Urinary bladder (tissue), 4 donors: ENCODE measurements around the gene MIPOL1. TPM values are rescaled to one million over a fixed set of nuclear protein-coding genes. Genes with fewer than 3 reads are reported as not detected.
A peak's percentile ranks its signal among the peaks of the same experiment; 100 is the strongest.

Source experiments
- DNase-seq: peaks from one replicate; pipeline ENCODE4 v3.0.0-alpha.2; 2015; ENCODE audit errors: extremely low spot score
- H3K27ac ChIP-seq: one replicate; pipeline ENCODE4 v1.5.1; 2013; ENCODE audit warnings: low read depth, mild to moderate bottlenecking, moderate library complexity
- H3K36me3 ChIP-seq: one replicate; pipeline ENCODE4 v1.6.1; 2013; ENCODE audit warnings: mild to moderate bottlenecking, moderate library complexity; ENCODE audit not compliant: insufficient read depth
- H3K4me1 ChIP-seq: one replicate; pipeline ENCODE4 v1.6.1; 2013; ENCODE audit warnings: mild to moderate bottlenecking, moderate library complexity; ENCODE audit not compliant: insufficient read depth
- H3K4me3 ChIP-seq: one replicate; pipeline ENCODE4 v1.5.1; 2013; ENCODE audit warnings: low read depth, low read length
- WGBS: extraction: QIAGEN DNeasy Blood & Tissue Kit; methylation state at CpG from one replicate; pipeline ENCODE4 v1.1.7; 2013; 5-methylcytosine and 5-hydroxymethylcytosine counted together
- polyA plus RNA-seq: library from polyadenylated mRNA; stranded (reverse); fragments of 200-250 nt; gene quantifications from one replicate; pipeline ENCODE4 v1.2.3, GENCODE V29; 2013
- total RNA-seq: library from RNA; depleted of rRNA; stranded (reverse); fragments of >200 nt; gene quantifications from one replicate; pipeline ENCODE4 v1.2.3, GENCODE V29; 2014
- donor health status: healthy with polysubstance abuse.
- donor health status: healthy.

MIPOL1 gene
- total and polyA plus RNA-seq, 2 donors, result 5.6 to 48.4 TPM

GRCh38 chr14:37585971-37586796, 388.4 kb downstream of the MIPOL1 start:
- H3K27ac ChIP-seq, result peak overlapping the region; percentile 67
- no peaks in the 10 kb centered on the region for H3K4me1 ChIP-seq
- no peak for DNase-seq
- no peak overlapping the region for H3K4me3 ChIP-seq
- no peaks in the 10 kb centered on the region for H3K36me3 ChIP-seq
- 8% methylated on average over 10 of the region's 10 CpGs for WGBS

- 3% methylated on average over 1 of the region's 1 CpG for WGBS
- Histone ChIP-seq H3K36me3 (no peaks in the 10 kb centered on the region), H3K4me1 (no peaks in the 10 kb centered on the region), H3K27ac (no peak overlapping the region), H3K4me3 (no peak overlapping the region)
- DNase-seq, result no peak
Observed at GRCh38 chr14:37586797-37587130, 389.0 kb downstream of the MIPOL1 start.

DNA sequence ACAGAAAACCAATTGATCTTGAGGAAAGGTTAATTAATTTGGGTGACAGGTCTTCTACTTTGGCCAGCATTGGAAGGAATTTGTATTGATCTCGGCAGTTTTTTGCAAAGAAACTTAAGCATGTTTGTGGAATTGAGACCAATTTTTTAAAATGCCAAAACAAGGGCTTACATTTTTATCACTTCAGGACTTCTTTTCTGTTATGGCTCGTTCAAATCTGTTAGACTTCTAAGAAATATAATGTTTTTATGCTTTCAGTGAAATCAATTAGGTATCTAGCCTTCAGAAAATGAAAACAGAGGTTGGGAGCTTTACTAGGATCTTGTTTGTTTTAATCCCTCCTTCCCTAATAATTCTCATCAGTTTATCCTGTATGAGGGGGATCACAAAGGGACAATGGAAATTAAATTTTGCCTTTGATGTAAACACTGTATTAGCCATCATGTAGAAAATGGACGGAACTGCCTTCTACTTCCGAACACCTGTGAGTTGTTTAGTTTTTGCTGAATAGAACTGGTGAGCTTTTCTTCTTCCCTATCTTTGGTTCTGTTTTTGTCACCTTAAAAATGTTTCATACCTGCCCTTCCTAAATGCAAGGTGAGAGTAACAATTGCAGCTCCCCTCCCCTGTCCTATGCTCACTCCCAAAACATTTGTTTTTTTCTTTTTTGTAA, 389.5 kb downstream of the MIPOL1 start:
- DNase-seq, result no peak
- H3K36me3 ChIP-seq, result no peaks in the 10 kb centered on the region
- WGBS, result 10% methylated on average over 4 of the region's 4 CpGs
- no peak overlapping the region for H3K4me3 ChIP-seq
- no peaks in the 10 kb centered on the region for H3K4me1 ChIP-seq
- H3K27ac ChIP-seq, result peak overlapping the region; percentile 86

DNA sequence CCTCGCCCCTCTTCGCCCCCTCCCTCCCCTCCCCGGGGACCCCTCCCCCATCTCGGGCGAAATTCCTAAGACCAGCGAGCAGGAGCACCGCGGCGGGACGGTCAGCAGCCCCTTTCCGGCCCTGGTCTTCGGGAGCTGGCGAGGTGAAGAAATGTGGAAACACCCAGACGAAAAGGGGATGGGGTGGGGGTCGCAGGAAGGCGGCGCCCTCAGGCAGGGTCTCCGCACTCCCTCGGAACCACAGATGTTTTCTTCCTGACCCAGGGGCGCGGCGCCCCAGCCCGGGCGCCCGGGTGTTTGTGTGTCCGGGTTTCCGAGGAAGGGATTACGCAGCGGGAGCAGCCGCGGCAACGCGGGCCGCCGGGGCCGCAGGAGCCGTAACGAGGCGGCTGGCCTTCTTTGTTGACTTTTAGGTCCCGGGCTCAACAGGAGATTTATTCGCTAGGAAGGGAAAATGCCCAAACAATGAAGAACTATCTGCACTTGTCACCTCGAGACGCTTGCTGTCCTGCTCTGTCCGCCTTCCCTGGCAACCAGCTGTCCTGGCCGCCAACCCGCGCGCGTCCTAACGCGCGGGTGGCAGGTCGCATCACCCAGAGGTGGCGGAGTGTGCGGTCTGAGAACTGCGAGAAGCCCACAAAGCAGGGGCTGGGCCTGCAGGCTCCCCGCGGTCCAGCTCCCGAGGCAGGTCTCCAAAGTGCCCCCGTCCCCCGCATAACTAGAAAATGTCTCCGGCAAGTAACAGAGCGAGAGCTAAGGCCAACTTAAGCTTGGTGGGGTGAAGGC, 390.3 kb downstream of the MIPOL1 start:
- no peak for DNase-seq
- WGBS, result 3% methylated on average over 63 of the region's 63 CpGs
- Histone ChIP-seq H3K4me1 (no peaks in the 10 kb centered on the region), H3K4me3 (peak overlapping the region; percentile 19), H3K27ac (peak overlapping the region; percentile 86), H3K36me3 (no peaks in the 10 kb centered on the region)

GRCh38 chr14:37588667-37588955, 390.9 kb downstream of the MIPOL1 start:
- no peak for DNase-seq
- H3K27ac ChIP-seq, result peak overlapping the region; percentile 86
- peak overlapping the region; percentile 19 for H3K4me3 ChIP-seq
- WGBS, result 18% methylated on average over 6 of the region's 6 CpGs
- H3K4me1 ChIP-seq, result no peaks in the 10 kb centered on the region
- H3K36me3 ChIP-seq, result no peaks in the 10 kb centered on the region

DNA sequence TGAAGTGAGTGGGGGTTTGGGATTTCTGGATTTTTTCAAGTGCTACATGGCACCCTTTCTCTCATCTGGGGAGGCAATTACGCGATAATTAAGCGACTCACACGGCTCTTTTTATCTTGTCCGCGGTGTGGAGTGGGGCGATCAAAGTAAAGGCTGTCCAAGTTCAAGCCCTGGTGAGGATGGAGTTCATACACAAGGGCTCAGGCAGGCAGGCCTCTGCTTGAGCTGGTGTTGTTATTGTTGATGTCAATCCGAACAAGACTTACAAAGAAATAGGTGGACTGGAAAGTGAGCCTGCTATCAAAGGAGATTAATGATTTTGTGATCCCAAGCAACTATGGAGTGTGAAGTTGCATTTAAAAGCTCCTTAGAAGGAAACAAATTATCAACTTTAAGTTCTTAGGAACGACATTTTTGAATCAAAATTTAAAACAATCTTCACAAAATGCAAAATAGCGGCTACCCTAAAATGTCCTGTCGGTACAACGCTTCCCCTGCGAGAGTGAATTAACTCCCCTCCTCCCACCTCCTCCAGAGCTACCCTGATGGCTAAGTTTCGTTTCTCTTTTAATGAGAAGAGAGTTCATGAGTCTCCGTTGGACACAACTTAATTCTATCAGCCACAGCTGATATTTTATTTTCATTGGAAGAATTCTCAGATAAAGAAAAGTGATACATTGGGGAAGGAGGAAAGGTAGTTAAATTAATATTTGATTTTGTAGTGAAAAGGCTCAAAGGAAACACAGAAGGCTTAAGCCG, 391.4 kb downstream of the MIPOL1 start:
- Histone ChIP-seq H3K27ac (peak overlapping the region; percentile 81), H3K36me3 (no peaks in the 10 kb centered on the region), H3K4me3 (no peak overlapping the region), H3K4me1 (no peaks in the 10 kb centered on the region)
- 10% methylated on average over 16 of the region's 16 CpGs for WGBS
- no peak for DNase-seq

DNA sequence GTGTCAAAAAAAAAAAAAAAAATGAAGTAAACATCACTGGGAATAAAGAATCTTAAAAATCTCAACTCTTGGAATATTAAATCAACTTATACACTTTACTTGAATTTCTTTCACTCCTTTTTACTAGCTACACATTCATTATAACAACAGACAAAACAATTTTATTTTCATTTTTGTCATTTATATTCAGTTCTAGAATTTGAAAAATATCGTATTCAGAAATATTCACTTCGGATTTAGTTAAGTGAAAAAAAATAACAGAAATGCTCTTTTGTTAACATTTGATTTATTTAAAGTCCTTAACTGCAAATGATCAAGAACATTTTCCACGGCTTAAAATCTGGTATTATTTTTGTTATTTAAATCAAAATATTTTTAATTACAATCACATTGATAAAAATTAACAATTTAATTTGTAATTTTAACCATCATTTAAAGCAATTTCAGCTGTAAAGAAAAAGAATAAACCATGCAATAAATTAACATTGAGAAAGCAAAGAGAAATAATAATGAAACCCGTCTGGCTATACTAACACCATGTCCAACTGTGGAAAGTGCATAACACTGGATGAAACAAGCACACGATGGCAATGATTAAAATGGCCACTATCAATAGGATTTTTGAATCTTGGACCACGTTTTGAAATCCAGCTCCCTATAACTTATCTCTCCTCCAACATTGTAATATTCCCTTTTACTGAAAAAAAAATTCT, 392.1 kb downstream of the MIPOL1 start:
- H3K36me3 ChIP-seq, result no peaks in the 10 kb centered on the region
- DNase-seq, result no peak
- 13% methylated on average over 6 of the region's 6 CpGs for WGBS
- no peaks in the 10 kb centered on the region for H3K4me1 ChIP-seq
- no peak overlapping the region for H3K27ac ChIP-seq
- peak overlapping the region; percentile 17 for H3K4me3 ChIP-seq

- H3K36me3 ChIP-seq, result no peaks in the 10 kb centered on the region
- no peak for DNase-seq
- no peak overlapping the region for H3K27ac ChIP-seq
- peak overlapping the region; percentile 17 for H3K4me3 ChIP-seq
- 10% methylated on average over 4 of the region's 4 CpGs for WGBS
- no peaks in the 10 kb centered on the region for H3K4me1 ChIP-seq
Observed at GRCh38 chr14:37590428-37591139, 392.8 kb downstream of the MIPOL1 start.

DNA sequence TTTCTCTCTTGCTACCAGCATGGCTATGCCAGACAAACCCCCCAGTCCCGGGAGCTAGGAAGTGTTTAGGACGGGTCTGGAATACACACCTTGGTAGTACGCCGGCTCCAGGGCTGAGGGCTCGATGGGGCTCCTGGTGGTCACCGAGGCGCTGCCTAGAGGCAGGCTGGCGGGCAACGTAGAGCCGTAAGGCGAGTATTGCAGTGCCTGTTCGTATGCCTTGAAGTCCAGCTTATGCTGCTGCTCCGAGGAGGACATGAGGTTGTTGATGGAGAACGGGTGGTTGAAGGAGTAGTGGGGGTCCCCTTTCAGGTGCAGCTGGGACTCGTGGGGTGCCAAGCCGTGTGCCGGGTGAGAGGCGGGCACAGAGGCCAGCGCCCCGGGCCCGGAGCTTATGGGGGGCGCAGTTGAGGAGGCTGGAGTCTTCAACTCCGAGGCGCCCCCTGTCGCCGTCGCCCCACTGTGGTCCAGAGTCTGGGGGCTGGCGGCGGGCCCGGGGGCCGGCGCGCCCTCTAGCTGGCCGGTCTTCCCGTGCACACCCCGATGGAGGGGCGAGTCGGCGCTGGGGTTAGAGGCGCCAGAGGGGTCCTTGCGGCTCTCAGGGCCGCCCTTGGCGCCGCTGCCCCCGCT, 393.7 kb downstream of the MIPOL1 start:
- Histone ChIP-seq H3K27ac (peak overlapping the region; percentile 75), H3K4me3 (peak overlapping the region; percentile 40), H3K36me3 (no peaks in the 10 kb centered on the region), H3K4me1 (no peaks in the 10 kb centered on the region)
- DNase-seq, result no peak
- 4% methylated on average over 45 of the region's 45 CpGs for WGBS

- no peaks in the 10 kb centered on the region for H3K36me3 ChIP-seq
- no peaks in the 10 kb centered on the region for H3K4me1 ChIP-seq
- 4% methylated on average over 58 of the region's 58 CpGs for WGBS
- peak overlapping the region; percentile 35 for H3K27ac ChIP-seq
- H3K4me3 ChIP-seq, result peak overlapping the region; percentile 40
- DNase-seq, result no peak
Observed at GRCh38 chr14:37591941-37592481, 394.3 kb downstream of the MIPOL1 start.

GRCh38 chr14:37592482-37593408, 395.0 kb downstream of the MIPOL1 start:
- Histone ChIP-seq H3K4me3 (peak overlapping the region; percentile 40), H3K27ac (peak overlapping the region; percentile 63), H3K36me3 (no peaks in the 10 kb centered on the region), H3K4me1 (no peaks in the 10 kb centered on the region)
- DNase-seq, result no peak
- WGBS, result 5% methylated on average over 42 of the region's 42 CpGs
